Erythroblast (primary cell): ENCODE data around the gene NEU4.

Source experiments
- GATA1 ChIP-seq: IDR thresholded peaks from 2 replicates; pipeline ENCODE4 v1.6.1; 2011; ENCODE audit warnings: low read depth, mild to moderate bottlenecking, control low read depth, low read length, moderate library complexity
- POLR2A ChIP-seq: IDR thresholded peaks from 2 replicates; pipeline ENCODE4 v1.6.1; 2011; ENCODE audit warnings: mild to moderate bottlenecking, low read length

- no peak for TF ChIP-seq GATA1
- TF ChIP-seq POLR2A = peak; percentile 28
Measured at GRCh38 chr2:241844066-241844728, 35.2 kb downstream of the NEU4 start.
